ENCODE results near the gene CGB5.

CGB5 gene

DNA sequence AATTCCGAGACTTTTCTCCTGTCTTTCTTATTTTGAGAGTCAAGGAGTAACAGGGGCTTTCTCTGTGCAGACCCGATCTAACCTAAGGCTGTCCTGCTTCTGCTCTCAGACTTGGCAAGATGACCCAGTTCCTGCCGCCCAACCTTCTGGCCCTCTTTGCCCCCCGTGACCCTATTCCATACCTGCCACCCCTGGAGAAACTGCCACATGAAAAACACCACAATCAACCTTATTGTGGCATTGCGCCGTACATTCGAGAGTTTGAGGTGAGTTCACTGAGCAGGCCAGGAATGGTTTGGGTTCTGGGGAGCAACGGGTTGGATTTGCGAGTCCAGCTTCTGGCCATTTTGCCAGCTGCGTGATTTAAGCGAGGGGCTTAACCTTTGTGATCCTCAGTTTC is 42.6 kb downstream of the CGB5 start:
- Histone ChIP-seq H3K27me3 (ENCODE audit: control insufficient read depth, insufficient read depth, low read length, poor library complexity, severe bottlenecking) (peaks cover 4% of the 10 kb centered on the region), H3K4me1 (ENCODE audit: control insufficient read depth, insufficient read depth, low read length) (peaks cover 4% of the 10 kb centered on the region), H3K36me3 (ENCODE audit: control insufficient read depth, insufficient read depth, low read length) (peaks cover 37% of the 10 kb centered on the region), H3K9me3 (ENCODE audit: control insufficient read depth, low read length) (no peaks in the 10 kb centered on the region), H3K4me3 (ENCODE audit: insufficient read depth, low read depth, low read length) (peak overlapping the region; percentile 62), H3K27ac (ENCODE audit: insufficient read depth, low read depth, low read length, poor library complexity, severe bottlenecking) (no peak overlapping the region)
- 72% methylated on average over 11 of the region's 11 CpGs for WGBS, 2 experiments

- Histone ChIP-seq H3K9me3 (ENCODE audit: control insufficient read depth, low read length) (no peaks in the 10 kb centered on the region), H3K4me1 (ENCODE audit: control insufficient read depth, insufficient read depth, low read length) (peaks cover 1% of the 10 kb centered on the region), H3K27me3 (ENCODE audit: control insufficient read depth, insufficient read depth, low read length, poor library complexity, severe bottlenecking) (no peaks in the 10 kb centered on the region), H3K27ac (ENCODE audit: insufficient read depth, low read depth, low read length, poor library complexity, severe bottlenecking) (no peak overlapping the region), H3K36me3 (ENCODE audit: control insufficient read depth, insufficient read depth, low read length) (peaks cover 70% of the 10 kb centered on the region), H3K4me3 (ENCODE audit: insufficient read depth, low read depth, low read length) (no peak overlapping the region)
- 96 to 97% methylated on average over 17 of the region's 17 CpGs for WGBS, 2 experiments
Observed at GRCh38 chr19:49091391-49092038, 47.9 kb downstream of the CGB5 start.

DNA sequence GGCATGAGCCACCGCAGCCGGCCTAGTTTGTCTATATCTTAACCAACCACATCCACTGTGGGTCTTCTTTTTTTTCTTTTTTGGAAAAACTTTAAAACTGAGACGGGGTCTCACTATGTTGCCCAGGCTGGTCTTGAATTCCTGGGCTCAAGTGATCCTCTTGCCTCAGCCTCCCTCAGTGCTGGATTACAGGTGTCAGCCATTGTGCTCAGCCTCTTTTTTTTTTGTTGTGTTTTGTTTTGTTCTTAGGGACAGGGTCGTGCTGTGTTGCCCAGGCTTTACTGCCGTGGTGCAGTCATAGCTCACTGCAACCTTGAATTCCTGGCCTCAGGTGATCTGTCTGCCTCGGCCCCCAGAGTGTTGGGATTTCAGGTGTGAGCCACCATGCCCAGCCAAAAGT is 49.0 kb downstream of the CGB5 start:
- no peaks in the 10 kb centered on the region for H3K27me3 ChIP-seq (ENCODE audit: control insufficient read depth, insufficient read depth, low read length, poor library complexity, severe bottlenecking)
- no peaks in the 10 kb centered on the region for H3K4me1 ChIP-seq (ENCODE audit: control insufficient read depth, insufficient read depth, low read length)
- 98% methylated on average over 6 of the region's 6 CpGs for WGBS, 2 experiments
- no peaks in the 10 kb centered on the region for H3K9me3 ChIP-seq (ENCODE audit: control insufficient read depth, low read length)
- no peak overlapping the region for H3K4me3 ChIP-seq (ENCODE audit: insufficient read depth, low read depth, low read length)
- H3K36me3 ChIP-seq (ENCODE audit: control insufficient read depth, insufficient read depth, low read length), result peaks cover 62% of the 10 kb centered on the region
- H3K27ac ChIP-seq (ENCODE audit: insufficient read depth, low read depth, low read length, poor library complexity, severe bottlenecking), result no peak overlapping the region
